NCI-H1092 (cell line): ENCODE data around the gene GRXCR1.

ENCODE experiments used
- DNase-seq: peaks from one replicate; lab custom pipeline; 2025; lab: John Stamatoyannopoulos, UW

The GRXCR1 gene

DNA sequence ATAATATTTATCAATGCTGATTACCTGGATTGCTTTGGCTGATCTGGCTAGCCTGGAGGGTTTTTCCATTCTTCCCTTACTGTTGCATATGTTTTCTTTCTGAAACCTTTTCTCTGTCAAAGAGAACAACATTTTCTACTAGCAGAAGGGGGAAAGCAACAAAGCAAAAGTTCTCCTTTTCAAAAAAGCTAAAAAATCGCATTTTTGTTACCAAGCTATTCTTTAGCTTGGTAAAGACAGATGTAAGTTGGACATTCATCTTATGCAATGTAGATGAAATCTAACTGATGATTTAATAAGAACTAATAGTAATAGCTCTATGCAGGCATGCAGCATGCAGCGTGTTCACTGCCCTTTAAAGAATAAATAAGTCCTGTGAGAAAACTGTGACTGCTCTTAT lies at the start of gene GRXCR1:
Gene GRXCR1 (plus strand): TSS at position 301 of the 400 bp plus-strand sequence. CDS start 554 bp downstream, outside the sequence.
- DNase-seq = no peak

DNA sequence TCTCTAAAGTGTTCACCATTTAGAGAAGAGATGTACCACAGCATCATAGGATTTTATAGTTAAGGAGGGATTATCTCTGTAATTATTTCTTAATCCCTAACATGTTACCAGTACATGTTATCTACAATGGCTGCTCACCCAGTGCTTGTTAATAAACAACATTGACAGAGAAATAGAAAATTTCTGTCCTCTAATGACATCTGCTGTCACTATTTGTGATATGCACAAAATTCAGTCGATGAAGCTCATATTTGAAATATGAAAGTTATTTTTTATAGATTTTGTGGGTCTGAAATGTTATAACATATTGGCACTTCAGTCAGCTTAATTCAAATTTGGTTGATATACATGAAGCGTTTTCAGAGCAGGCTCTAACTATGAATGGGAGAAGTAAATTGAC lies 48.8 kb upstream of the GRXCR1 start:
- no peak for DNase-seq

DNA sequence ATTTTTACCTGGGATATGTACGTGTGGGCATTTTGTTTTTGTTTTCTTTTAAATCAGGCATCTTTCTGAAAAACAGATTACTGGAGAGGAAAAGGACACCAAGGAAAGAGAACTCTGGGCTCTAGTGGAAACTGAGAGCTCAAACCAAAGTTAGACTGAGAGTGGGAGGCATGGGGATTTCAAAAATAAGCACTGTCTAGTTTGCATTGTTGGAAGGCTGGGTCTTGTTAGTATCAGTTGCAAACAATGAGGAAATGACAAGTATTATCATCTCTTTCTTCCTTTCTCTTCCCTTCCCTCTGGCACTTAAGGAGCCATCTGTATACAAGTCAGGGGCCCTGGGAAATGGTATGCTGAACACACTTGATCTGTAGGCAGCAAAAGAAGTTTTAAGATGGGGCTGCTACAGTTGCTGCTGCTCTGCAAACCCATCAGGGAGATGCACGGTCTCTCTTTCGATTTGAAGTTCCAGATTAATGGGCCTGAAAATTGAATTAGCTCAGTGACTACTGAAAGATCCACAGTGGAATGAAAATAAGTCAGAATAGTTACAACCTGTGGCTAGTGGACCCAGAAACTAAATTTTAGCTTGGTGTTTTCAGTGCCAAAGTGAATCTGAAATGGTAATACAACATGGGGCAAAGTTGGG lies 48.0 kb upstream of the GRXCR1 start:
- no peak for DNase-seq

DNA sequence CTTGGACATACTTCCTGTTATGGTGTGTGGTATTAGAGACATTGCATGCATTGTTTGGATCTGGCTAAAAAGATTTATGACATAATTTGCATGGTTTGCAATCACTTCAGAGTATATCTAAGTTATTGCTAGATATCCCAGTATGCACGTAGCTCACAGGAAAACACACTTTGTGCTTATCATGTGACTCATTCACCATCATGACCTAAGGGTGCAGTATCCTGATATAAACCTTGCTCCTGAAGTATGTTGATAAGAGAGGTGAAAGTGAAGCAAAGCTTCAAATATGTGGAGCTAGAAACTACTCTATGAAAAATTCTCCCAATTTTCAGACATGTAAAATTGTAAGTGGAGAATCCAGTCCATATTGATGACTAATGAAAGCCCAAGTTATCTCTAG lies 46.9 kb upstream of the GRXCR1 start:
- DNase-seq = no peak

DNA sequence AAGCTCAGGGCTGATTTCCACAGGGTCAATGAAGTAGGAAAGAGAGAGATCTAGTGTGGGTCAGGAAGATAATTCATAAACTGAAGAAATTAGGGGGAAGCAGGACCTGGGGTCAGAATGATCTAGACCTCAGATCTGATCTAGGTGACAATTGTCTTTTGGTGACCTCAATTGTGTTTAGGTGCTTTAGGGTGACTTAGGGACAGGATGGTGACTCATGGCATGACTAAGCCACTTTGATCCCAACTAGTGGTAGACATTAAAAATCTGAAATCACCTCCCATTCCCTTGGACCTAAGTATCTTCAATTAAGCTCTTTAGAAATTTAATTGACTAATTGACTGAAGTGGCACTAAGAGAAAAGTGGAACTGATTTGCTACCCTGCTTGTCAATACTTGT lies 36.7 kb upstream of the GRXCR1 start:
- no peak for DNase-seq

DNA sequence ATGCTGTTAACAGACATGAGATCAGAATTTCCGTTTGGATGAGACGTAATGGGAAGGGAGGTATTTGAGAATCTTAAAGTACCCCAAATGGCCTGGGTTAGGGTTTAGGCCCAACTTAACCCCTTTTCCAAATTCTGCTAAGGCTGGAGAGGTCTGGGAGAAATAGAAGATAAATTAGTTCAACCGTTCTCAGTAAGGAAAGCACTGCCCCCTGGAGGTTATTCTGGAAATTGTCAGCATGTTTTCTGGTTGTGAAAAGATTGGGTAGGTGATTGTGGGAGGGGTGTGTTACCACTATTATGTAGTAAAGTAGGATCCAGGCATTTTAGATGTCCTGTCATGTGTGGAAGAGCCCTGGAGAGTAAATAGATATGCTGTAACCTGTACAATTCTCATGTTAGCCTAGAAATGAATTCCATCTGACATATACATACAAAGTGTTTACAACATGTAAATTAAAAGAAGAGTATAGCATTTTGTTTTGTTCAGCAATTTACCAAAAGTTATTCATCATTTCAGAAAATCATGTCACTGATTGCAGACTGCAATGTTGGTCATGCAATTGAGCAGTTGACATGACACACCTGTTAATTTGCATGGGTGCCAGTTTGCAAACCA lies 26.8 kb upstream of the GRXCR1 start:
- peak; percentile 48 for DNase-seq

DNA sequence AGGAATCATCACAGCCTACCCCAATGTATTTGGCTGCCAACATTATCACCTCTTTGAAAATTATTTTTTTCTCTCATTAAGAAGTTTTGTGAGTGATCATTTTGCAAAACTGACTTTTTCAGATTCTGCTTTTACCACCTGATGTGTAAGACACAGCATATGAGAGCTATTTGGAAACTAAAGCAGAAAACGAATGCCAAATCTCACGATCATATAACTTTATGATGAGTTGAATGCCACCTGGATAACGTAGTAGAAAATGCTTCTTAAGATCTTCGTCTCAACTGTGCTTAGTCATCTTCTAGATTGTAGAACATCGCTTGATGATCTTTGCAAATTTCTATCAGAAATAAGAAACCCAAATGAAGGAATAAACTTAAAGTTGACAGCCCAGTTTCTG lies 21.3 kb upstream of the GRXCR1 start:
- no peak for DNase-seq

DNA sequence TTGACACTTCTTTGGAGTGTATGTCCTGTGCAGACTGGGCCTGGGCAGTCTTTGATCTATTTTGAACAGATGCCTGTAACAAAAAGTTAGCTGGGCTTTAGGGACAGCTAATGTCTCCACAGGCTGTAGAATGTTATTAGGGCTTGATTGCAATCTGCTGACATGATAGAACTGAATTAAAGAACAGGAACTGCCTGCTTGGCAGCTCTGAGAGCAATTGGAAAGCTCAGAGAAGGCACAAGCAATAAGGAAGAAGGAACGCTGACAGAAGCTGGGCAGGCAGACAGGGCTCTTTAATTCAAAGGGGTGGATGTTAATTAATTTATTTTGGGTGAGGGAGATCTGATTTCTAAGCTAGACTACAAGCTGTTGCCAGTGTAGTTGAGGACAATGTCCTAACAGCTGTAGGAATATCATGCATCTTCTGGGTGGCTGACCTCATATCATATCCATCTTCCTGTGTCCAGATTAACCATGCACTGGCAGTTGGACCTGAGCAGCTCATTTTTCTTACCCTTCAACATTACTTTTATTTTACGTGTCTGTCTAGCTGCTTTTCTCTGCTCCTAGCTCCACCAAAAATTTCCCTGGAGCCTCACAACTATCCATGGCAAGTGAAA lies 20.7 kb upstream of the GRXCR1 start:
- no peak for DNase-seq

DNA sequence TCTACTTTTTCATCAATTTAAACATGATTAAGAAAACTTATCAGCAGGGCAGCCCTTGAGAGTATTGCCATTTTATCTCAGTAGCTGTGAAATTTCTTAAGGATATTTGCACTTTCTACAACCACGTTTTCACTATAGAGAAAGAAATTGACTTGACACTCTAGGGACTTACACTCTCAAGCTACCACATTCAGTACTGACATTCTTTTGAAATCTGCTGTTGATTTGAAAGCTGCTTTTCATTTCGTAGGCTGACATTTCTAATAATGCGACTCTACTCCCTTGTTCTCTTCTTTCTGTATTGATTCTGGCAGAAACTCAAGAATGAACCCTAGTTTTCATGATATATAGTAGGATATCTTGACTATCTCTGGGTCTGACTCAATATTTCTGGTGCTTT lies 13.7 kb upstream of the GRXCR1 start:
- DNase-seq = no peak

DNA sequence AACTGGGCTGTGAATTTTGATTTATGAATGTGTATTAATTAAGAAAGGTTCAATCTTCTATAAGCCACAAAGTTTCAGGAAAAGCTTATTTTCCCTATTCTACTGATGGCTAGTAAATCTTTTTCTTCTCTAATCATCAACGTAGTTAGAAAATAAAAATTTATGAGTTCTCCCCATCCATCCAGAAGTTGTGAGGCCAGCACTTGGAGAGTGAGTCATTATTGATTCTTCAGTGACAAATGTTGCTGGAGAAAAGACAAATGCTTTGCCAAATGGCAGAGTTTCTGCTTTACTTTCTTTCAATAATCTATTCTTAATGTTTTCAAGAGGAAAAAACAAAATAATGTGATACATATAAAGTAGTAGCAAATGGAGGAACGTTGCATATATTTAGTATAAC lies 11.3 kb upstream of the GRXCR1 start:
- no peak for DNase-seq

DNA sequence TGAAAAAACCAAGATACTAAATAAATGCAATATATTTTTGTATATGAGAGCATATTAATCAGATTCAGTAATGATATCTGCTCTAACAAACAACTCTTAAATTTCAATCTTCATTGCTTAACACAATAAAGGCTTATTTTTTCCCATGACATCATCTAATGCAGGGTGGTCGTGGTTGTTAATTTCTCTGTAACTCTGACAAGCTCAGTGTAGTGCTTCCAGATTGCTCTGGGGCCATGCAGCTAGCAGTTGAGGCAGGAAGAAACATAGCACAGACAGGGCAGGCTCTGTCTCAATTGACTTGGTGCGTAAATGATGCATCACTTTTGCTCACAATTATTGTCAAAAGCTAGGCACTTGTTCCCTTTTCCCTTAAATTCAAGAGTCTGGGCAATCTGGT lies 869 bp upstream of the GRXCR1 start:
- DNase-seq = no peak

DNA sequence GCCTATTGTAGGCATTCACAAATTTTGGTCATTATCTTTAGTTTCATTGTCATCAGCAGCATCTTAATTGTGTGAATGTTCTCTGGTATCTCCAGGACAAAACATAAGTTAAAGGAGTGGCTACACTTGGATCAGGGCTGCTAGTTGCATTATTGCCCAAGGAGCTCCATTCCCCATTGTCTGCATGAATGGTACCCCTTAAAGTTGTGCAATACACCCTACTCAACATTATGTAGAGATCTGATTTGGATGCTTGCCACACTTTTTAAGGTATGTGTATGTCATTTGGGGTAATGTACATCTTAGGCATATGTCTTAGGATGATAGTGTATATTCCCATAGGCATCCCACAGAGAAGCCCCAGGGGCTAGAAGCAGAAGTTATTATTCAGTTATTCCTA lies 2.9 kb downstream of the GRXCR1 start:
- DNase-seq = no peak

DNA sequence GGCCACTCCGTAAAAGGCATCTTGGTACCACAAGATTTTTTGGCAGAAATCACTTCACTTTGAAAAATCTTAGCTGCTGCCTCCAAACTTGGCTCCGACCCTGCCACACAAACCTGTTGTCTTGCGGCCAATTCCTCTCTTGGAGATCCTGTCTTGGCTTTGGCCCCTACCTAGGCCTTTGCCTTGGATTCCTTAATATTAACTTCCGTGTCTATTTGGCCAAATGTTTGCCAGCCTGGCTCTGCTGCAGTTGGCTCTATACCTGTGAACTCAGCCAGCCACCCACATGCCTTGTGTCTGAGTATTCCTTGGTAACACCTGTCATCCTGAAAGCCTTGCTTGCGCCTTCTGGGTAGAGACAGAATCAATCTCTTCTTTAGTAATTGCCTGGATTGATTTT lies 12.5 kb downstream of the GRXCR1 start:
- DNase-seq = no peak

DNA sequence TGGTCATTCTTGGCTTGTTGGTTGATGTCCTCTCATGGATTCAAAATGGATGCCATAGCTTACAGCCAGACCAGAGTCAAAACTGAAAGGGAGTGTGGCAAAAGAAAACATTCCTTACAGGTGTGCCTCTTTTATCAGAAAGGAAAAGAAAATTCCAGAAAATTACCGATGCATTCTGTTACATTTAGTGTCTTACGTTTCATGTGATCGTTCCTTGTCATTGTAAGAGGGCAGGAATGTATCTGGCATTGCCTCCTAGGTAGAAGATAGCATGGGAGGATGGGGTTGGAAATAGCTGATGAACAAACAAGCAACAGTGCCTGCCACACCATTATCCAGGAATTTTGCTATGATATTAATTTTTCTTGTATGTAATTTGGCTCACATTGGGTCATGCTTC lies 13.1 kb downstream of the GRXCR1 start:
- DNase-seq = no peak

DNA sequence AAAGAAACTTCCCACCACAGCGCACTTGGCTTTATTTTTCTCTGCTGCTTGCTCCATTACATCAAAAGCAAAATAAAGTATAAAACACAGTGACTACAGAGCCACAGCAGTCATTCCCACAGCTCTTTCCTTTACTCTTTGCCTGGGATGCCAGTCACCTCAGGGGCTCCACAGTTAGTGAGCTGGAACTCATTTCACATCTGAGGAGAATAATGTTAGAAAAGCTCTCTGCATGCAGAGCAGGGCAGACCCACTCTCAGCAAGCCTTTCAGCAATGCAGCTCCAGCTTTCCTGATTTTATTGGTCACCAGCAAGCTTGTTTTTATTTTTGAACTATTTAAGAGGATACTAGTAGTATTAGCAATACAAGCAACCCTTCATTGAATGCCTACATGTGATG lies 13.8 kb downstream of the GRXCR1 start:
- DNase-seq = no peak

DNA sequence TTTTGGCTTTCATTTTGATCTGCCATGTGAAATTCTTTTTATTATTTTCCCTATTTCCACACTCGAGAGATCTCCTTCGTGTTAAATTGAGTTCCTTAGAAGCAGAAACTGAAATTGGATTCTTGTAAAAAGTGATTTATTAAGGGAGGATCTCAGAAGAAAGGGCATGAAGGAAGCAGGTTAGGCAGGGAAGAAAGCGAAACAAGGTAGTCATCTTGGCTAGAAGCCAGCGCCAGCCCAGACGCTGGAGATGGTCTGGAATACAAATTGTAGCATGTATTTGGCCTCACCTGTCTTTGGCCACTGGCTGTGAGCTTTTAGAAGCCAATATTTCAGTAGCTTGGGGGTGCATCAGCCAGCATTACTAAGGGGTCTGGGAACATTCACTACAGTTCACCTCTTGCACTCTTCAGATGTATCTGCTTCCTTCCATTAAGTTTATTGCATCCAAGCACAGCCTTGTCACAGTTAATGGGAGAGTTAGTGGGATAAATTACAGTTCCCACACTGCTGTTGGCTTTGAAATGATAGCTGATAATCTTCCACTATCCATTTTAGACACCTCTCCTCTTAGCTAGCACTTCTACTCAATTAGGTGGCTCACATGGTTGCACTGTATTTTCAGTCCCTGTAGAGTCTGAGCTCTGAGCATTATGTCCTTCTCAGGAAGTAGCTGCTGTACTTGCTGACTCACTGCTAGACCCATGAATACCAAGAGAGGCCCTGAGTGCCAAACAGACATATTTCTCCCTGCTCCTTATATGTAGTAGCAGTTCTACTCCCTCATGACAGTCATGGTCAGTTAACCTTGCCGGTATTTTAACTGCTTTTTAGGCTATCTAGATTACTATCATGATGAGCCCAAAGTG lies 14.6 kb downstream of the GRXCR1 start:
- DNase-seq = no peak

DNA sequence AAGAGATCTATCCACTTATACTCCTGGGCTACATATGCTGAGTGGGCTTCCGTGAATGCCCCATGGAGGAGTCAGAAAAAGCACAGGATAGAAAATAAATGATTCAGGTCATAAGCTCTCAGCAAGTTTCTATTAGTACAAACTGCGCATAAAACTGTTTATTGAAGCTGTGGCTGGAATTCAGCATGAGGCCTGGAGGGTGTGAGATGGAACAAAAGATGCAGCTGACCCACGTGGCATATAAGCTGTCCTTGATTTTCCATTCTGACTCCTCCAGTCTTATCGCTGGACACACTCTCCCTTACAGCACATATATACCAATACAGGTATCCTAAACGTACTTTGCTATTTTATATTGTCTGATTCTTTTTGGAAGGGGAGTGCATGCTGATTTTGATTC lies 17.9 kb downstream of the GRXCR1 start:
- no peak for DNase-seq

DNA sequence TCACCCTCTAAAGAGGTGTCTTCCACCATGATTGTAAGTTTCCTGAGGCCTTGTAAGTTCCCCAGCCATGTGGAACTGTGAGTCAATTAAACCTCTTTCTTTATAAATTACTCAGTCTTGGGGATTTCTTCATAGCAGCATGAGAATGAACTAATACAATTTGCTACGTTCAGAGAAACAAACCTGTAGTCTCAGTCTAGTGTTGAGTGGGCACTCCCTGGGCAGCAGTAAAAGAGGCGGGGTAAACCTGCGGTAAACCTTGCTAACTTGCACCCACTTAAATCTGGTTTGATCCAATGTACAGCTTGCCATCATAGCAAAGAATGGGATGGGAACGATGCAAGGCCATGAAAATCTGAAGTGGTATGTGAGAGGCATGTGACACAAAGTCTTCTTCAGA lies 22.4 kb downstream of the GRXCR1 start:
- no peak for DNase-seq

DNA sequence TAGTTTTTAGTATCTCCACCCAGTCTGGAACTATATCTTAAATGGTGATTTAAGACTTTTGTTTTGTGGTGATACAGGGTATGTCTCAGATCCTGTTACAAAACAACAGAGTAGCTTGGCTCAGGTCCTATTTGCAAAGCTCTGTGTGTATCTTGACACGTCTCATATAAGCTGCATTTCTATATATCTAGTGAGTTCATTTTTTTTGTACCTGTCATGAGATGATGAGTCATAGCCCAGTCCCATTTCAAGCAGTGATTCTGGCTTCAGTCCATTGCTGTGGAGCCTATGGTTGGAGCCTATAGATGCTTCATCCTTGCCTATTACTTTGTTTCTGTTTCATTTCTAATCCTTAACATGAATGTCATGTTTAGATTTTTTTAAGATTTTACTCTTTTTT lies 23.0 kb downstream of the GRXCR1 start:
- no peak for DNase-seq

DNA sequence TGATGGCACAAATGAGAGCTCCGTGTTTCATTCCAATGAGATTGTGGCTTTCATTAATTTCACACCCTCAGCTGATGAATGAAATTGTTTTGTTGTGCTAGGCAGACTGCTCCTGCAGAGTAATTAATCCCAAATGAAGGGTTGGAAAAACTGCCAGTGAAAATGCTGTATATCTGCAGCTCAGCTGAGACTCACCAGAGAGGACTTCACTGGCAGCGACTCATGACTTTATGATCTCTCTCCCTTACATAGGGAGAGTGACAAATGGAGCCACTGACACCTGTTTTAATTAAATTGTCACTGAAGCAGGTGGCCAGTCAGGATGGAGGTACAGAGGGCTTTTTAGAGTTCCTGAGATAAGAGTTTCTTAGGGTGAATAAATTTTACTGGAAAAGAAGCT lies 24.8 kb downstream of the GRXCR1 start:
- DNase-seq = no peak

DNA sequence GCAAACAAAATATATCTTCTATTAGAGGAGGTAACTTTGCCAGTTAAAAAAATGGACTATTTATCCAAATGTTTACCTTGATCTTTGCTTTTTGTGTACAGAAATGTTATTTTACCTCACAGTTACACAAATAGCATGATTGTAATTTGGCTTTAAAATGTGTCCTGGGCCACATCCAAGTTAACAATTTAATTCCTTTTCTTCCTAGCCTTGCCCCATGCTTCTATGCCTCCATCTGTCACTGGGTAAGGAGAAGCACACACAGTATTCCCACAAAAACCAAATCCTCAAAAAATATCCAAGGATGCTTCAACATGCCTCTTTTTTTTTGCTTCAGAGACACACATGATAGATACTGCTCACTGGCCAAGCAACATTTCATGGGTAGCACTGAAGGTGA lies 30.9 kb downstream of the GRXCR1 start:
- no peak for DNase-seq

DNA sequence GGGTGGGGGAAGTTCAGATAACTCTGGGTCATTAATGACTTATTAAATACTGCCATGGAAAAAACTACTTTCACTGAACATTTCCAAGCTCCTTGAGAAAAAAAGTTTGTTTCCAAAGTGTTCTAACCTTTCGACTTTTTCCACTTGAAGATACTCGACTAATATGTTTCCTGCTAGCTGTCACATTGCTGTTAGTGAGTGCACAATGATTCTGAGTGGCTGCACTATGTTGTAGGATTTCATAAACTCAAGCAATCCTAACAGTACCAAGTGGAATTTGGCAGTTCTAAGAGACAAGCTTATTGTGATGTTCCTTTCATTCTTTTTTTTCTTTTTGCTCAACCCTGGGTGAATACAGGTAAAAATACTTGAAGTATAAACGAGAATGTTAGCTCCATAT lies 33.4 kb downstream of the GRXCR1 start:
- DNase-seq = no peak

DNA sequence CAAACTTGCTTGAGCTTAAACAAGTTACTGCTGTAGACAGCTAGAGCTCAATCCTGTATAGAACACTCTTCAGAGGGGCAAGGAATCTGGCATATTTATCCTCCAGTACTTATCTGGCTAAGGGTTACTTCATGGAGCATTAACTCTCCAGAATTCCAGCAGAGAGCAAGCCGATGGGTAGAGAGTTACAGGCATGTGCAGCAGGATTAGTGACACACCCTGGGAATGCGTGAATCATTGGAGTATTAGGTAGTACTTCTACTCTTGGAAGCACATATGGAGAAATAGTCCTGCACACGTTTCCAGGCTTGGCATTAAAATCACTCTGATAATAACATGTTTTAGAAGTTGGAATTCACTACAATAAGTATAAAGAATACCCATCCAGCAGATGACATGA lies 35.4 kb downstream of the GRXCR1 start:
- no peak for DNase-seq
